ENCODE measurements around the gene ADAD2.

GRCh38 chr16:84183911-84184591, 6.9 kb upstream of the ADAD2 start:
- no peak for TF ChIP-seq ZNF274 (IDR thresholded peaks at IDR 0.05; ENCODE audit: low read depth, low read length)
- no peak for TF ChIP-seq YY1 (IDR thresholded peaks at IDR 0.05; ENCODE audit: insufficient read depth, insufficient read length)

All from NT2/D1 (cell line).